ENCODE measurements around the gene NPR1.
A peak's percentile ranks its signal among the peaks of the same experiment; 100 is the strongest.

The NPR1 gene

GRCh38 chr1:153741986-153742385, 63.5 kb downstream of the NPR1 start:
- DNase-seq (ENCODE audit: low read depth) = no peak
- TF ChIP-seq CTCF (IDR thresholded peaks at IDR 0.05; ENCODE audit: low read depth, low read length) = no peak
- TF ChIP-seq POLR2A (IDR thresholded peaks at IDR 0.05; ENCODE audit: extremely low read depth, insufficient read length) = no peak
- no peak for TF ChIP-seq MYC (IDR thresholded peaks at IDR 0.05; ENCODE audit: low read depth, low read length)
- H3K4me3 ChIP-seq (ENCODE audit: low read depth, low read length) = no peak overlapping the region

- DNase-seq (ENCODE audit: low read depth) = peak; percentile 26
- TF ChIP-seq MYC (IDR thresholded peaks at IDR 0.05; ENCODE audit: low read depth, low read length) (no peak), MAX (IDR thresholded peaks at IDR 0.05; ENCODE audit: low read depth, low read length) (no peak), CTCF (IDR thresholded peaks at IDR 0.05; ENCODE audit: low read depth, low read length) (no peak), POLR2A (IDR thresholded peaks at IDR 0.05; ENCODE audit: extremely low read depth, insufficient read length) (no peak)
- no peak overlapping the region for H3K4me3 ChIP-seq (ENCODE audit: low read depth, low read length)
Measured at GRCh38 chr1:153742411-153743142, 64.1 kb downstream of the NPR1 start.

Measured in NB4 (cell line).